ENCODE data around the gene PCDH9. TPM values are rescaled to one million over a fixed set of nuclear protein-coding genes. Genes with fewer than 3 reads are reported as not detected.

The PCDH9 gene
- total RNA-seq, 1 donor from 2014 or later: 64.4 TPM

DNA sequence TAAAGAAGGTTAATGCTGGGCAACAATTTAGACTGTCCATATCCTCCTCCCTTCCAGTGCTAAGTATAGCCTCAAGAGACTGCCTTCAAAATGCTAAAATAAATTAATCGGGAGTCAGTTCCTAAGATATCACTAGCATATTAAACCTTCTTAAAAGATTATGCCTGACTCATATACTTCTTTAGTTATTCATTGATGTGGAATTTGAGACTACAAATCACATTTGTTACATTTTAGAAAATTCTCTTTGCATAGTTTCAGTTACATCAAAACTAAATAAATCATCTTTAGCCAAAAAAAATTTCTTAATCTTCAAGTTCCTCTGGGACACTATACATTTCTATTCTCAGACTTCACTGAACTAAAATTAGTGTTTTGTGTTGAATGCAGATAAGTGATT lies 769.1 kb downstream of the PCDH9 start:
- peak; percentile 42 for FAIRE-seq

DNA sequence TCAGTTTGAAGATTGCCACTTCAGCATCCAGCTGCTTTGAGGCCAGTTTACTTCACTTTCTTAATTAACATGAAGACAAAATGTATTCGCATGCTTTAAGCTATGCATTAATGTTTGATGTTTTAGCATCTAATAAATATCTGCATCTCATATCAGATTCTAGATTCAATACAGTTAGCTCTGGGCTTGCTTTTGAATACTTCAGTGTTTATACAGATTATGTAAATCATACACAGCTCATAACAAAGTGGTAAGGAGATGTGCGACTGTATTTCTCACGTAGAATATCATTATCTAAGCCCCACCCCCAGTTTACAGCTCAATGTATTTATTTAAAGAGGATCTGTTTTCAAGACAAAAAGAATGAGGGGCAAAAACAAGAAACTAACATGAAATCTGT lies 770.5 kb downstream of the PCDH9 start:
- no peak for FAIRE-seq
- no peak for DNase-seq (ENCODE audit: low spot score in 2 of 2)

More for the DNA sequence above, 769.1 kb downstream of the PCDH9 start:
- DNase-seq (ENCODE audit: low spot score in 2 of 2): no peak

DNA sequence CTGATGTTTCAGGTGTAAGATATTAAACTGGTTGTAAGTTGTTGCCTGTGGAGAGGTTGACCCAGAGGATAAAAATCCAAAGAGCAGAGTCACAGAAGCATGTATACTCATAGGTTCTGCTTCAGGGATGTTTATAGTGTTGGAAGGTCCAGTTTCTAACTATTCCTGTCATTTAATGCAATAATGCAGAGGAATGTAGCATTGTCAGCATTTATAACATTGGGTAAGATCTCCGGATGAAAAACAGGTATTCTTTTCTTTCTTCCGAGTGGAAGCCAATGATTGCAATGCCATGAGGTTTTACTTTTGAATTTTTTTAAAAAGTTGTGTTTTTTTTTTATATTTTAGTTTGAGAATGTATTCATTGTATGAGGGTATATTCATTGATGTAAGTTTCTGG lies 771.0 kb downstream of the PCDH9 start:
- no peak for FAIRE-seq
- no peak for DNase-seq (ENCODE audit: low spot score in 2 of 2)

DNA sequence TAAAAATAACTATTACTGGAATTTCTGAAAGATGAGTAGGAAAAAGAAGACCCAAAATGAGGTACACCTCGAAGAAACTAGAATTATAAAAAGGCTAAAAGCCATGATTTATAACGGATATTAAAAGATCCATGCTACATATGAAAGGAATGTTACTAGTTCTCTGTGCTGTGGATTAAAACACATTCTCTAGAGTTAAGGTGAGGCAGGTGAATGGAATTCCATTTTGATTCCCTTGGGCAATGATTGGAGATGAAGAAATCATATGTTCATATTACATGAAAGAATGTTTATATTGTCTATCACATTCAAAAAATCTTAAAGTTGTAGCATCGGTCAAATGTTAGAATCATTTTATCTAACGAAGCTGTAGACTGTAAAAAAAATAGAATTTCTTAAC lies 783.7 kb downstream of the PCDH9 start:
- DNase-seq (ENCODE audit: low spot score in 2 of 2): no peak
- no peak for FAIRE-seq

DNA sequence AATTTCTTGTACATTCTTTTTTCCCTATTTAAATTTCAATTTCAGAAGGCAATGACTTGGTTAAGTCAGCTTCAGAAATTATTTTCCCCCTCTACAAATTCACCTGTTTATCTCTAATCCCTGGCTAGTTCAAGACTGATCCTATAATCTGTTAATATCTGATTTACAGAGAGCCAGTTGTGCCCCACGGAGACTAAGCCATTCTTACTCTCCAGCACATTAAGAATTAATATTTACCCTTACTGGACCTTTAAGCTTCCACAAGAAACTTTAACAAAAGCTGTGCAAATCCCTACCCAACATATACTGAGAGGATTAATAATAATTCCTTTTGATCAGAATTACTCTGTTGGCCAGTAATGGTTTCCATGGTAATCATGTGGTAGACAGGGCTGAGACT lies 786.2 kb downstream of the PCDH9 start:
- DNase-seq (ENCODE audit: low spot score in 2 of 2): no peak
- FAIRE-seq: no peak

DNA sequence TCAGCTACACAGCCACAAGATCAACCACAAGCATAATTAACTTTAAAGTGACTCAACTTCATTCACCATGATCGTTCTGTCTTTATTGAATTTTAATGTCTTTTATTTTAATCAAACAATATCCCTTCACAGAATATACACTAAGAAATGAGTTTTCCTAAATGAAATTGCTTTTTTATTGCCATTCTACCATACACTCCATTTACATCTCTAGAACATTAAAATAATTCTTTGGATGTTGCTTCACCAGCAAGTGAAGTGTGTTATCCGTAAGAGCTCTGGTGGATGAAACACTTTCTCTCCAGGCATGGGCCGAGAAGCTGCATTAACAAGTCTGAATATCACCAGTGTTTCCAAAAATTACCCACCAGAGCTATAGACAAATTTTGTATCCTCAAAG lies 789.2 kb downstream of the PCDH9 start:
- FAIRE-seq: no peak
- no peak for DNase-seq (ENCODE audit: low spot score in 2 of 2)

DNA sequence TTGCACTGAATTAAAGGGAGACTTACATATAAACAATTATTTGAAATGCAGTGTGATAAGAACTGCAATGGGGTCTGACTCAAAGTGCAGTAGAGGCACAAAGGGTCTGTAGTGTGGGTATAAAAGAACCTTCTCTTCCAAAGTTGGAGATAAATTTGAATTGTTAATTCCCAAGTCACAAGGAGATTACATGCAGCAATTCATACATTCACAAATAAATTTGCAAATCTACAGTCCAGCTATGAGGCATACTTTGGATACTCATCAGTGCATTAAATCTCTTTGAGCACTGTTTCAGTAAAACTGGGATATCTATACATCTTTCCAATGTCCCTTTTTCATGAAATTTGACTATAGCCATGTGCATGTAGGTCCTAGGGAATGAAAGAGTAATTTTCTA lies 799.4 kb downstream of the PCDH9 start:
- FAIRE-seq: no peak
- no peak for DNase-seq (ENCODE audit: low spot score in 2 of 2)

DNA sequence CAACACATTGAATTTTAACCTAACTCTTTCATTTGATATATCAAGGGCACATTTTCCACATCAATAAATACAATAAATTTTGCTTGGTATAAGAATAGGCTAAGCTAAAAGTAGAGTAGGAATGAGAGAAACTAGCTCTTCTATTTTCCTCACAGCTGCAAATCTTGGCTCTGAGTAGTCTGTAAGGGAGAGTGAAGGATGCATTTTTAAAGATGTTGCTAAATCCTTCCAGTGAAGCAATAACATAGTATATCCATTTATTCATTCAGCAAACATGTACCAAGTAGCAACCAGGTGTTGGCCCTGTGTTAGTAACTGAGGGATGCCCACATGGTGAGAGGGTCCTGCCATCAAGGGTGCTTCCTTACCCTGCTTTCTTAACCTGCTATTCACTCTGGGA lies 799.9 kb downstream of the PCDH9 start:
- FAIRE-seq: no peak
- DNase-seq (ENCODE audit: low spot score in 2 of 2): no peak

DNA sequence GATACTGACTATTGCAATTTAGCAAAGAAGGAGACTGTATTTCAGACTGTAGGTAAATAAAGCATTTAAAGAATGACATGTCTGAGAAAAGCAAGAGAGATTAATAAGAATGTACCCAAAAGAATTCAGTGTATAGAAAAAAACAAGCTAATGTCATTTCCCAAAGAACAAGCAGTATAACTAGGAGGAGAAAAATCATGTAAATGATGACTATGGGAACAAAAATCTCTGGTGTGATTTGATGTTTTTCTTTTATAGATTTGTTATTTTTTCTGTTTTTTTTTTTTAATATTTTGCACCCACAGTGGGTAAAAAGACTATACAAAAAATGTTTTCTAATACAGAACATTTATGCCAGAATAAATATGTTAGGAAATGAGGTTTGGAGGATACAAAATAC lies 801.0 kb downstream of the PCDH9 start:
- FAIRE-seq (peak; percentile 72), DNase-seq (ENCODE audit: low spot score in 2 of 2) (no peak)

DNA sequence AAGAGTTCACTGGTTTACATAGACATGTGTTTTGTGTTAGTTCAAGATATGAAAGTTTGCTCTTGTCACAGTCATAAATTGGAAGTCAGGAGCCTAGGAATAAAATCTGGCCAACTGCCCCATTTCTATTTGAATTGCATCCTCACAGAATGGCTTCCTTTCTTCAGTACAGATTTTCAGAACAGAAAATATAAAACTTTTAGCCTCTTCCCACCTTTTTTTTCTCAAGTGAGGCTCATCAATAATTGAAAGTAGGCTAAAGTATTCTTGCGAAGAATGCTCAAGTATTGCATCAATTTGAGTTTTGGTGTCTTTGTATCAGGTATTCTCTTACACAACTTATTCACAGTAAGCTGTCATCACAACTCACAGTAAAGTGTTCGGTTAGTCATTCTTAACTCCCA lies 802.7 kb downstream of the PCDH9 start:
- DNase-seq (ENCODE audit: low spot score in 2 of 2) (no peak), FAIRE-seq (no peak)

DNA sequence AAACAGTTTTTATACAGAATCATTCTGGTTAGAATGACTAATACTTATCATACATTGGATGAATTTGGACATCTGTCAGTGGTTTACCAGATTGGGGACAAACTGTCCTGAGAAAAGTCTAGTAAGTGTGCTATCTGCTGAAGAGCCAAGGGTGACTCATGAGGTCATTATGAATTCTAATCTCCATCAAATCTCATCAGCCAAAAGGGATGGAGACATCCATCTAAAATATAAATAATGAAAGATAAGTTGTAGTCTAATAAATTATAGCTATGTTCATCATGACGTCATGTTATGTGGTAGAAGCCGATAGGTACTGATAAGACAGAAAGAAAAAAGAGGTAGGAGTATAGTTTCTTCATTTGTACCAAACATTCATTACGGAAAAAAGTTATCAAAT lies 804.4 kb downstream of the PCDH9 start:
- DNase-seq (ENCODE audit: low spot score in 2 of 2): no peak
- no peak for FAIRE-seq

DNA sequence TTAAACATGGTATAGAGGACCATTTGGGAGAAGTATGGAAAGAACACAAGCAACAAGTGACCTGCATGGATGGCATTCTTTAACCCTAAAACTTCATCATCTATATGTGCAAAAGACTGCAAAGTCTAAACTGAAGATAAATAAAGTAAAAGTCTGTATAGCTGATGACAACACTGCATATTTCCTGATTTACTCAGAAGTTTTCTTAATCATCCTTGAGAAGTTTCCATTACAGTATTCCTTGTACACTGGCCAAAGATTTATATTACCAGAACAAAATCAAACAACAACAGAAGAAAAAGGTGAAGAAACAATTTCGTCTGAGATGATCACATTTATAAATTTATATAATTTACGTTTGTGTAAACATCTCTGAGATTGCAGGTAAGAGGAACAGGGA lies 805.7 kb downstream of the PCDH9 start:
- no peak for DNase-seq (ENCODE audit: low spot score in 2 of 2)

DNA sequence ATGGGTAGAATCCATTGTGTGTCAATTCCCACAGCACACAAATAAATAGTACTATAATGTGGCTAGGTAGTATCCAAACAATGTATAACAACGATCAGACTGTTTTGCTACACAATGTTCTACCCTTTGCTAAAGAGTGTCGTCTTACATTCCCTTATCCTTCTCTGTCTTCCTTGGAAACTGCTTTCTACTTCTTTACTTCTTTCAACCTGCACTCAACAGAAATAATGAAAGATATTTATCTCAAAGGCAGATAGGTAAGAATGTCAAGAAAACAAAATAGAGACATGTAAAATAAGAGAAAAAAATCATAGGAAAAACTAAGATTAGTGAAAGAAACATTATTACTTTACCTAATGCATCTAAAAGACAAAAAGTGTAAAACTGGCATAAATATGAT lies 814.7 kb downstream of the PCDH9 start:
- FAIRE-seq (no peak), DNase-seq (ENCODE audit: low spot score in 2 of 2) (no peak)

More for the DNA sequence above, 805.7 kb downstream of the PCDH9 start:
- FAIRE-seq: no peak

DNA sequence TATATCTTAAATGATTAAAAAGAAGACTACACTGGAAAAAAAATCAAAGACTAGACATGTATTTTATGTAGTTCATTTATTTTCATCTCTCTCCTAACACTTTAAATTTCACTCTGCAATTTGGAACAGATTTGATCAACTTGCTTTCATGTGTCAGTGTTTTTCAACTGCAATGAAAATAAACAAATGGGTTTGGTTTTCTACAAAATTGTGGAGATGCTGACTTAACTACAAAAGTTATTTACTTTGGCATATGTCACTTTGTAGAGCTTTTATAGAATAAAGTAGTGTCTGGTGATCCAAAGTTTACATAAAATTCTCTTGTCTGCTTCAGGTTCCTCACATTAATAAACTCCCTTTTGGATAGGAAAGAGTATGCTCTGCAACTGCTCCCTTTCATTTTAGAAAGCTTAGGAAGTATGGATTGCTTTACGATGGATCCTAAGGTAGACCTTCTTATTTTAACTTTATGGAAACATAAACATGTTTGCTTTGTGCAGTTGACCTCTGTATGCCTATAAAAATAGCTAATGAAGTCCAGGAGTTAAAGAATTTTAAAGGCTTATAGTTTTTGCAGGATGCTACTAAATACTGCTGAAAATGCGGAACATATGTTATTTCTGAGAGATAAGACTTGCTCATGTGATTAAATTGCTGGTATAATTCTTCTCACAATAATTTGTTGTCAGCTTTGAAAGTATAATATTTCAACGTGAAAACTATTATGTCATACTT lies 815.9 kb downstream of the PCDH9 start:
- no peak for DNase-seq (ENCODE audit: low spot score in 2 of 2)

DNA sequence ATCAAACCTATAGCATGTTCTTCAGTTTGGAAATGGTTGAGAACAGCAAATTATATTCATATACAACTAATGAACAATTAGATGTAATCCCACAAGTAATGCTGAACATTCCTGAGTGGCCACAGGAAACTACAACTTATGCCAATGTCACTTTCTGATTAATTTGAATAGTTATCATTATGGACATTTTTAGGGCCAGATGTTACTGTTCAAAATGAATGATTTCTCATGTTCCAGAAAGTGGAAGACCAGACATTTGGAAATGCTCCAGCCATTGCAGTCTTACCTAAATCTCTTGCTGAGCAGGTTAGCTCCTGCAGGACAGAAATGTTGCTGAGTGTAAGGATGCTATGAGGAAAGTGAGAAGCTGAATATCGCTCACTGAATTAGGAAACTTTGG lies 819.8 kb downstream of the PCDH9 start:
- DNase-seq (ENCODE audit: low spot score in 2 of 2): no peak
- FAIRE-seq: no peak

More for the DNA sequence above, 815.9 kb downstream of the PCDH9 start:
- no peak for FAIRE-seq

DNA sequence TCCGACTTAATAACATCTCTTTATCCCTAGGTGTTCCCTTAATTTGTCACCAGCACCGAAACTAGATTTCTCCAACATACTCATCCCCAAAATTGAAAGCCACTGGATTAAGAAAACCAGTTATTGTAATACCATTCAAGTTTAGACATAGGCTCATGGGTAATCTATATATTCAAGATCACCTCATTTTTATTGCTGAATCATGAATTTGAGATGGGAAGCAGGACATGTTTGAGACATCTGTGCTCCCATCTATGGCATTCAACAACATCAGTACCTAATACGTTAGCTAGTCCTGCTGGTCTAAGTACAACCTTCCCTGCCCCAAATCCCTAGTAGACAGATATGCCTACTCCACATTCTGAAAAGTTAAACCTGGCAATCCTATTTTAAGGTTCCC lies 820.6 kb downstream of the PCDH9 start:
- DNase-seq (ENCODE audit: low spot score in 2 of 2) (no peak), FAIRE-seq (no peak)

DNA sequence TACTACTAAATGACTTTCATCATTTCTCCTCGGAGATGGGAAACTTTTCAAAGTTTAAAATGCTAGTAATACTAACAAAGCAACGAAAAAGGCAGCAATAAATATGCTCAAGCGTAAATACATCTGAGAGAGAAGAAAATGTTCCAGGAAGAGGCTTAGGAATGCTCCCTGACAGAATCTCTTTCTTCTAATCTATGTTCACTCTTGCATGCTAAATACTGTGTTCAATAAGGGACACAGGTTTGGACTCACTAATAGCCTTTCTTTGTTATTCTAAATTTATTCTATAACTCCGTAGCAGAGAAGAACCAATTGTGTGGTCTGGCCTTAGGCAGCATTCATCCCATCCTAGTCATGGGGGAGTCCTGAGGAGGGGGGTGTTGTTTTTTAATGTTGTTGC lies 823.0 kb downstream of the PCDH9 start:
- DNase-seq (ENCODE audit: low spot score in 2 of 2) (no peak), FAIRE-seq (no peak)

DNA sequence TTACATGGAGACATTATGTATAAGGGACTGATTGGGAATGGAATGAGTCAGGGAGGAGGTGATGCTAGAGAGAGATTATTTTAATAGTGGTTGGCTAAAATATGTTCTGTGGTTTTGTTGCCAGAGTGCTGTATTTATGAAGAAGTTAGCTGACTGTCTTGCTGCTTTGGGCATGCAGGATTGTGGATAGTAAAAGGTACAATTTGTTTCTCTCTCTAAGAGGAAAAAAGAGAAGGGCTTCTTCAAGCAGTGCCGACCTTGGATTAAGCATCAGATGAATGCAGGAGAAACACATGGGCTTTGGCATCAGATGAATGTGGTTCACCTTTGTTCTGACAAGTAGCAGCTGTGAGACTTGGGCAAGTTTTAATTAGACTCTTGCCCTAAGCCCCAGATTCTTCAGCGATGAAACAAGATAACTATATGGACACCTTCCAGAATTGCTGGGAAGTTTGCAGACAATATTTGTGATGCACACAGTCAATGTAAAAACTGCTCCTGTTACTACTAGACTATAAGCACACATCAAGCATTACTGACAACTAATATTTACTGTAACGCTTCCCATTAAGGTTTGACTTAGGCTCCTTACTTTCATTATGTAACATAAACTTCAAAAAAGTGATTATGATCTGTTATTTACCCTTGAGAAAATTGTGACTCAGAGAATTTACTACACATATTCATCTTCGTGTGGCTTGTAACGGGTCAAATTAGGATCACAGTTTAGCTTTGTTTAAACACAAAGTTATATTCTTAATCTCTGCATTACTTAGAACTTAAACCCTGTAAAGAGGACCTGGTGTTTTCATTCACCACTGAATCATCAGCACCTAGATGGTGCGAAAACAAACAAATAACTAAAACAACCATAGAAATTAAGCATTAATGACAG lies 824.0 kb downstream of the PCDH9 start:
- DNase-seq (ENCODE audit: low spot score in 2 of 2): no peak

DNA sequence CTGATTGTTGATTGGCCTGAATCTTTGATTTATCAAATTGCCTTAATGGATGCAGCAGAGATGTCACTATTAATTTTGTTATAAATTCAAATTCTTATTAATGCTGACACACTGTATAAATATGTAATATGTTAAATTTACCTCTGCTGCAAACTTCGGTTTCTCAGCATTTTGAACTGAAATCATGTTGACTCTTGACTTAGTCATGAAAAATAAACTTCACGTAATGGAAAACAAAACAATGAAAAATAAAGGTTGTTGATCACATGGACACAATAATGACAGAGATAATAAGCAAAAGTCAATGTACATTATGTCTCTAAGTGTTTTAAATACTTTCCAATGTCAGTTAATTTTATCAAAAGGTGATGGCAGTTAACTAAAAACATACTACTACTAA lies 827.6 kb downstream of the PCDH9 start:
- FAIRE-seq (no peak), DNase-seq (ENCODE audit: low spot score in 2 of 2) (no peak)

More for the DNA sequence above, 824.0 kb downstream of the PCDH9 start:
- no peak for FAIRE-seq

DNA sequence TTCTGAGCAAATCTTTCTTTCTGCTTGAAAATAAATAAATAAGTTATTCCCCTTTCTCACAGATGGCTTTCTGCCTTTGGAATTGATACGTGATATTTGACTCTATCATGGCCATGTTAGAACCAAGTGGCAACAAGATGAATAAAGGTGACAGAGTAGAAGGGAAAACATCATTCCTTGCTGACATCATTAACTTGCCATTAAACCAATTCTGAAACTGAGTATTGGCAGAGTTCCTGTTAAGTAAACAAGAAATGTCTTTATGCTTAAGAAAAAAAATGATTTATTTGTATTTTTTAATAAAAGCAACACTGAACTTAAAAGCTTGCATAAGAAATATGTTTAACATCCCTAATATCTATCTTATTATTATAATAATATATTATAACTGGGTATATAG lies 828.1 kb downstream of the PCDH9 start:
- DNase-seq (ENCODE audit: low spot score in 2 of 2): no peak
- FAIRE-seq: peak; percentile 73

DNA sequence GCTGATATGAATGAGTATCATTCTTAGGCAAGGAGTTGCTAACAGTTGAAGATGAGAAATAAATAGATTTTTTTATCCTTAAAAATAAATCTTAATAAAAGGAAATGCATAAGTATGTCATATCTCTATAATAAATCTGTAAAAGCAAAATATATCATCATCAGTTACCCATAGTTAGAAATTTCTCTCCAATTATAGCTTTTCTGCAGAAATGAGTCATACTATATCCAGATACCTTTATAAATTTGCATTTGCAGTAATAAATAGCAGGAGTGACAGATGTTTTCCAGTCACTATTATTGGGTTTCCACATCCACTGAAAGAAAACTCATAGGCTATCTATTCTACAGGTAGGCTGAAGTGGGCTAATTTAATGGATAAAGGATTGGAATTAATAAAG lies 829.8 kb downstream of the PCDH9 start:
- DNase-seq (ENCODE audit: low spot score in 2 of 2) (no peak), FAIRE-seq (no peak)

DNA sequence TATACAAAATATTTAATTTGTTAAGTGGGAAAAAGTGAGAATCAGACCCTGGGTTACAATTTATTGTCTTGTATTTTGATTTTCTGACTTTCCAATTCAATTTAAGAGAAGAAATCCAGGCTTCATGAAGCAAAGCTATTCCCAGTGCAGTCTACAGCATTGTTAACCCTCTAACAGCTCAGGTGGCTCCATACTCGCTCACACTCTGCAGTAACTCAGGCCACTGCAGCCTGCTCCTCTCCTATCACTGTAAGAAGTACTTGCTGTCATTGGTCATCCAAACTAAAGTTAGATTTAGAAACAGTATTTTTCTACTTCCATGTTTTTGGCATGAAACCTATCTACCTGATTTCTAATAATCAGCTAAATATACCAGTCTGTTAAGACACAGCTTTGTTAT lies 830.3 kb downstream of the PCDH9 start:
- FAIRE-seq (no peak), DNase-seq (ENCODE audit: low spot score in 2 of 2) (no peak)

All from frontal cortex (tissue), 4 donors.